ENCODE measurements around the gene NOA1.

The NOA1 gene

DNA sequence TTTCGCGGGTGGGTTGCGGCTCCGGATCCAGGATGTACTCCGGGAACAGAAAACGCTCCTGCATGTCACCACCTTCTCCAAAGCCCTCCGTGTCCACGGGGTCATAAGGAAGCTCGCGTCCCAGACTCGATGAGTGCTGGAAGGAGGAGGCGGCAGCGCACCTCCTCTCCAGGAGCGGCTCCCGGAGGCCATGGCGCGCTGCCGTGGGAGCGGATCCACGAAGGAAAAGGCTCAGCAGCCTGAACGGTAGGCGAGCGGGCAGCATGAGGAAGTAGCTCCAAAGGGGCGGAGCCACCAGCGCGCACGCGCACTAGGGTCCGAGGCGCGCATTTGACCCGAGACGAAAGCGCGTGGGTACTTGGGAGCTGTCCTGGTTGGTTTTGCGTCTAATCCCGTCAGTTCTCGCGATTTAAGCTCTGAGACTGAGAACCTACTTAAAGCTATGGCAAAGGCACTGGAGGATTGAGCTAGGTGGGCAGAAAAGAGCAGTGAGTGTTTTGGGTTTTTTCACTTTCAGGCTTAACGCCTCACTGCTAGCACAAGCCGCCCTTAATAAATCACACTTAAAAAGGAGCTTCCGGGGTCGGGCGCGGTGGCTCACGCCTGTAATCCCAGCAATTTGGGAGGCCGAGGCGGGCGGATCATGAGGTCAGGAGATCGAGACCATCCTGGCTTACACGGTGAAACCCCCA, at the start of gene NOA1:
NOA1 (minus strand) TSS at position 286 of the 692 bp plus-strand sequence; CDS start at position 265, 21 bp downstream.
- H3K4me3 ChIP-seq (ENCODE audit: low read depth, low read length): peak within 1 kb of the TSS; percentile 99
- peak; percentile 99 for DNase-seq (ENCODE audit: low read depth)
- TF ChIP-seq CTCF (IDR thresholded peaks at IDR 0.05; ENCODE audit: low read depth, low read length, missing control alignments): no peak
- in situ Hi-C loops (cut with HindIII; ENCODE audit: low sequenced_read_pairs): no loop called here

DNA sequence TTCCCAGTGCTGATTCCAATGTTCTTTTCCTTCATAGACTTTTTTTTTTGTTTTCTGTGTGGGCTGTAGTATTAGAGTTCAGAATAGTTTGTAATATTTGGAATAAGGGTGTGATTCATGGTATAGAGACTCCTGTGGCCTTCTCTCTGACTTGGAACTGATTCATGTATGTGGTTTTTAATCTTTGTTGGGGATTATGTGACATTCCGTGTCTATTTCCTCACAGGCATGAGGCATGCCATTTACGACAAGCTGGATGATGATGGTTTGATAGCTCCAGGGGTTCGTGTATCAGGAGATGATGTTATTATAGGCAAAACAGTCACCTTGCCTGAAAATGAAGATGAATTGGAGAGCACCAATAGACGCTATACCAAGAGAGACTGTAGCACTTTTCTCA, 45.7 kb upstream of the NOA1 start:
- no peak for TF ChIP-seq CTCF (IDR thresholded peaks at IDR 0.05; ENCODE audit: low read depth, low read length, missing control alignments)
- H3K4me3 ChIP-seq (ENCODE audit: low read depth, low read length): no peak overlapping the region
- DNase-seq (ENCODE audit: low read depth): peak; percentile 57
- in situ Hi-C loops (cut with HindIII; ENCODE audit: low sequenced_read_pairs): no loop called here

DNA sequence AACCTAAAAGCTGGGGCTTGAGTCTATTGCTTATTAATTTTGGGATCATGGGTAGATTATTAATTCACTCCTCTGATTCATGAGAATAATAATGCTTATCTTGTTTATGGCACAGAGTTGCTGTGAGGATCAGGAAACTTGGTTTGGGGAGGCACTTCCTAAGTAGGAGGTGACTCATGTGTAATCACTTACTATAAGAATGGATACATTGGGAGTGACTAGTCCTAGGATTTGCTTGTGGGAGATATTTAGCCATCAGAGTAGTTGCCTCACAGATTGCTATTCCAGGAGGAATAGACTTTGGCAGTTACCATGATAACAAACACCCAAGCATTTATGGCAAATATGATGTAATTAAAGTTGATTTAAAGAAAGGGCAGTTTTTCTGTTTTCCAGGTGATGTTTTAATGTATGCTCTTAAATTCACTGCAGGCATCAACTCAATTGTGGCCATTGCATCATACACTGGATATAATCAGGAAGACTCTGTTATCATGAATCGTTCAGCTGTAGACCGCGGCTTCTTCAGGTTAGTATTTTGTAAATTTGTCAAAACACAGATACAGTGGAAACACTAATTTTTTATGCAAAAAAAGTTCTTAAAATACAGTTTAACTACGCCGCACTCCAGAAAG, 43.2 kb upstream of the NOA1 start:
- DNase-seq (ENCODE audit: low read depth): no peak
- in situ Hi-C loops (cut with HindIII; ENCODE audit: low sequenced_read_pairs): no loop called here
- TF ChIP-seq CTCF (IDR thresholded peaks at IDR 0.05; ENCODE audit: low read depth, low read length, missing control alignments): no peak
- no peak overlapping the region for H3K4me3 ChIP-seq (ENCODE audit: low read depth, low read length)

- no peak for DNase-seq (ENCODE audit: low read depth)
- in situ Hi-C loops (cut with HindIII; ENCODE audit: low sequenced_read_pairs): no loop called here
- no peak for TF ChIP-seq CTCF (IDR thresholded peaks at IDR 0.05; ENCODE audit: low read depth, low read length, missing control alignments)
- no peak overlapping the region for H3K4me3 ChIP-seq (ENCODE audit: low read depth, low read length)
These were observed 41.6 kb upstream of the NOA1 start for GRCh38 chr4:57018980-57019379.

- in situ Hi-C loops (cut with HindIII; ENCODE audit: low sequenced_read_pairs): no loop called here
- H3K4me3 ChIP-seq (ENCODE audit: low read depth, low read length): no peak overlapping the region
- no peak for TF ChIP-seq CTCF (IDR thresholded peaks at IDR 0.05; ENCODE audit: low read depth, low read length, missing control alignments)
- no peak for DNase-seq (ENCODE audit: low read depth)
These were observed 36.2 kb upstream of the NOA1 start for GRCh38 chr4:57013543-57014120.

- in situ Hi-C loops (cut with HindIII; ENCODE audit: low sequenced_read_pairs): no loop called here
- no peak for TF ChIP-seq CTCF (IDR thresholded peaks at IDR 0.05; ENCODE audit: low read depth, low read length, missing control alignments)
- DNase-seq (ENCODE audit: low read depth): no peak
- no peak overlapping the region for H3K4me3 ChIP-seq (ENCODE audit: low read depth, low read length)
These were observed 22.3 kb upstream of the NOA1 start for GRCh38 chr4:56999751-57000150.

All from astrocyte of the cerebellum (primary cell).